CD4-positive, alpha-beta T cell treated with Interleukin-17A for 4 hours (primary cell): Measurements from ENCODE around the gene KDM4B.

ENCODE experiments used
- DNase-seq: peaks from one replicate; pipeline ENCODE4 v3.0.0-alpha.2; 2020; ENCODE audit warnings: mixed read lengths

Gene KDM4B

GRCh38 chr19:5141850-5142724 is 173.2 kb downstream of the KDM4B start:
- DNase-seq, result peak; percentile 0

DNA sequence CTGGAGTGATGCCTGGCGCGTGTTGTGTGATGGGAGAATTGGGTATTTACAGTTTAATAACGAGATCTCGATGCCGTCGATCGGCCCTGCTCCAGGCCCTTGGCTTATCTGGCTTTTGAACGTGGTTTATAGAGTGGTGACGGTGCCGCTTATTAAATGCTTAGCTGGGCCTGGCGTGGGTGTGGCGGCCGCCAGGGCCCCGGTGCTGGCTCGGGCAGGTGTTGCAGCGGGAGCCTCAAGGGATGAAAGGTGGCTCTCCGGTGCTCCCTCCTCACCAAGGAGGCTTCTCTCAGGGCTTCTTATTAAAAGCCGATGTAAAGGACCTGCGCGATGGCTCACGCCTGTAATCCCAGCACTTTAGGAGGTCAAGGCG is 173.8 kb downstream of the KDM4B start:
- no peak for DNase-seq

DNA sequence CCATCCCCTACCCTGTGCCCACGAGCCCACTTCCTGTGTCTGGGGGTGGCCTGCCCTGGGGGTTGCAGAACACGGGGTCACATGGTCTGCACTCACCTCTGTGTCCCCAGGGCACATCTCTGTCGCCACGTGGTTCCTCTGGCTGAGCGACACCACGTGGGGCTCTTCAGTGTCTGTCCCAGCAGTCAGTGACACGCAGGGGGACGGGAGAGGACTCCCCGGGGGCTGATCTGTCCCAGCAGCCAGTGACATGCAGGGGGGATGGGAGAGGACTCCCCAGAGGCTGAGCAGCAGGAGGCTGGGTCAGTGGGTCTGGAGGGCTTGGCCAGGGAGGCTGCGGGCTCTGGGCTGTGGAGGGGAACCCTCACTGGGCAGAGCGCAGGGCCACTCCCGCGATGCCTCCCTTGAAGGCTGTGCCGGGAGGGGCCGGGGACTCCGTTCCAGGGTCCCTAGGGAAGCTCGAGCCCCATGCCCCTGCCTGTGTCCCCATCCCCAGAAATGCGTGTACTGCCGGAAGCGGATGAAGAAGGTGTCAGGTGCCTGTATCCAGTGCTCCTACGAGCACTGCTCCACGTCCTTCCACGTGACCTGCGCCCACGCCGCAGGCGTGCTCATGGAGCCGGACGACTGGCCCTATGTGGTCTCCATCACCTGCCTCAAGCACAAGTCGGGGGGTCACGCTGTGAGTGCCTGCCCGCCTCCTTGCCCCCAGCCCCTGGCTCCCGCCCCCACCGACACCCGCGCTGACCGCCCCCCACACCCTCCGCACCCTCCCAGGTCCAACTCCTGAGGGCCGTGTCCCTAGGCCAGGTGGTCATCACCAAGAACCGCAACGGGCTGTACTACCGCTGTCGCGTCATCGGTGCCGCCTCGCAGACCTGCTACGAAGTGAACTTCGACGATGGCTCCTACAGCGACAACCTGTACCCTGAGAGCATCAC is 174.8 kb downstream of the KDM4B start:
- peak; percentile 1 for DNase-seq

- no peak for DNase-seq
Measured at GRCh38 chr19:5144545-5145179, 175.7 kb downstream of the KDM4B start.

DNA sequence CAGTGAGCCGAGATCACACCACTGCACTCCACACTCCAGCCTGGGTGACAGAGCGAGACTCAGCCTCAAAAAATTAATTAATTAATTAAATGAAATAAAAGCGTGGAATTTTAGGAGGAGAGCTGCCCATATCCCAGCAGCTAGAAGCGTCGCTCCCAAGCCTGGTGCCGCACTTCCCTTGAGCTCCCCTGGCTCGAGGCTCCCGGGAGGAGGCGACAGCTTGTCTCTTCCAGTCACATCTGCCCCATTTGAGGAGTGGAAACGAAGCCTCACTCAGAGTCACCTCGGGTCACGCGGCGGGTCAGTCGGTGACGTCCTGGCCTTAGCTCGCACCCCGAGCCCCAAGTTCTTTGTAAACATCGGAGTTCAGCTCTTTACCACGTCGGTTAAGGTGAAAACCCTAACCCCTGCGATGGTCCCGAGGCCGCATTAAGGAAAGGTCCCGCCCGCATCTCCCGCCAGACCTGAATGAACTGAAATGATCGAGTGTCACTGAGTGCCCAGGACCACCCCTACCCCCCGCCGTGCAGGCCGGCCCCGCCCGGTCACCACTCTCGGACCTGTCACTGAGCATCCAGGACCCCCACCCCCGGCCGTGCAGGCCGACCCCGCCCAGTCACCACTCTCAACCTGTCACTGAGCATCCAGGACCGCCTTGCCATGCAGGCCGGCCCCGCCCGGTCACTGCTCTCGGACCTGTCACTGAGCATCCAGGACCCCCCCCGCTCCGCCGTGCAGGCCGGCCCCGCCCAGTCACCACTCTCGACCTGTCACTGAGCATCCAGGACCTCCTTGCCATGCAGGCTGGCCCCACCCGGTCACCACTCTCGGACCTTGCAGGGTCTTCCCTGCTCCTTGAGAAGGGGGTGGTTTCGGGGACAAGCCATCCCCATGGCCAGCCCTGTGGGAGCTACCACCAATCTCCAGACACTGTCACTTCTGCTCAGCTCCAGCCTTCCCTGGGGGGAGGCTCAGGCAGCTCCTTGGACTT is 176.9 kb downstream of the KDM4B start:
- no peak for DNase-seq

- no peak for DNase-seq
Measured at GRCh38 chr19:5147074-5147977, 178.4 kb downstream of the KDM4B start.

GRCh38 chr19:5147978-5148793 is 179.3 kb downstream of the KDM4B start:
- no peak for DNase-seq

- no peak for DNase-seq
Measured at GRCh38 chr19:5148794-5149190, 179.9 kb downstream of the KDM4B start.

DNA sequence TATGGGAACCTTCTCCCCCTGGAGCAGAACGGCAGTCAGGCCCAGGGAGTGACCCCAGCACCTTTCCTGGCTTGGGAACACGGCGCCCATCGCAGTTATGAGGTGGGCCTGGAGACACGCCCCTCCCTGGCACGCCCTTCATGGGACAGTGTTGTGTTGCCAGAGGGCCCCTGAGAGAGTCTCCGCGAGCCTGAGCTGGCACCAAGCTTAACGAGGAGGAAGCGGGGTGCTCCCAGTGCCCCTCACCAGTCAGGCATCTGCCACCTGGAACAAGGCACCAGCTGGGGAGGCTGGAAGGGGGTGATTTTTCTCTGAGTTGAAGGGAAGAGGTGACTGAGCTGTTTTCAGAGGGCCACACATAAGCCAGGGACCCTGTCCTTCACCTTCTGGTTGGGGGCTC is 180.6 kb downstream of the KDM4B start:
- no peak for DNase-seq

DNA sequence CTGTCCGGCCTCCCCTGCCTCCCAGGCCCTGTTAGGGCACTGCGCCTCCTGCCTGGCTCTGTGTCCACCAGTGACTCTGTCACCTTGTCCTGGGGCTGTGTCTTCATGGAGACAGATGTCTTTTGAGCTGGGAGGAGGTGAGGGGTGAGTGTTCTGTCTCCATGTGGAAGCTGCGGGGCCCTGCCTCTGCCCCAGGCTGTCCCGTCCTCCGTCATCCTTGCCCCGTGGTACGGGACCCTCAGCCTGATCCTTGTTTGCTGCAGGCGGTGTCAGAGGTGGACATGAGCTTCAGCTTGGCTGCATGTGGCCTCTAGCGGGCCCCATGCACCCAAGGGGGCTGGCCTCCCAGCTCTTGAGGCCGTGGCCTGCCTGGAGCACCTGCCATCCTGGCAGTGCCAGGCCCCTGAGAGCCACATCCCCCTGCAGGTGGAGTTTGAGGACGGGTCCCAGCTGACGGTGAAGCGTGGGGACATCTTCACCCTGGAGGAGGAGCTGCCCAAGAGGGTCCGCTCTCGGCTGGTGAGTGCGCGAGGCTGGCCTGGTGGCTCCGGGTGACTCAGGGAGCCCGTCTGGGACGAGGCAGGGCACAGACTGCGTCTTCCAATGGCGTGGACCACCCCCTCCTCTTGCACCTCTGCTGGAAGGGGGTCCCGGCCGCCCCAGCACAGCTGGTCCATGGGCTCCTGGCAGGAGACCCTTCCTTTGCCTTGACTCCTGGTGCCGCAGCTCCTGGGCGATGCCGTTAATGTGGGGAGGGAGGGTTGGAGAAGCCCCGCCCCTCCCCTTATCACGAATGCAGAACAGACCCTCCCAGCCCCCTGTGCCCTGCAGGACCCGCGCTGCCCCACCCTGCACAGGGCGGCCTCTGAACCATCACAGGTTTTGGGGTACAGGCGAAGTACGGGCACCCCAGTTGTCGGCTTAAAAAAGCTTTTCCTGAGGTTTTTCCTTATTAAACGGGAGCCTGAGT is 181.3 kb downstream of the KDM4B start:
- no peak for DNase-seq

DNA sequence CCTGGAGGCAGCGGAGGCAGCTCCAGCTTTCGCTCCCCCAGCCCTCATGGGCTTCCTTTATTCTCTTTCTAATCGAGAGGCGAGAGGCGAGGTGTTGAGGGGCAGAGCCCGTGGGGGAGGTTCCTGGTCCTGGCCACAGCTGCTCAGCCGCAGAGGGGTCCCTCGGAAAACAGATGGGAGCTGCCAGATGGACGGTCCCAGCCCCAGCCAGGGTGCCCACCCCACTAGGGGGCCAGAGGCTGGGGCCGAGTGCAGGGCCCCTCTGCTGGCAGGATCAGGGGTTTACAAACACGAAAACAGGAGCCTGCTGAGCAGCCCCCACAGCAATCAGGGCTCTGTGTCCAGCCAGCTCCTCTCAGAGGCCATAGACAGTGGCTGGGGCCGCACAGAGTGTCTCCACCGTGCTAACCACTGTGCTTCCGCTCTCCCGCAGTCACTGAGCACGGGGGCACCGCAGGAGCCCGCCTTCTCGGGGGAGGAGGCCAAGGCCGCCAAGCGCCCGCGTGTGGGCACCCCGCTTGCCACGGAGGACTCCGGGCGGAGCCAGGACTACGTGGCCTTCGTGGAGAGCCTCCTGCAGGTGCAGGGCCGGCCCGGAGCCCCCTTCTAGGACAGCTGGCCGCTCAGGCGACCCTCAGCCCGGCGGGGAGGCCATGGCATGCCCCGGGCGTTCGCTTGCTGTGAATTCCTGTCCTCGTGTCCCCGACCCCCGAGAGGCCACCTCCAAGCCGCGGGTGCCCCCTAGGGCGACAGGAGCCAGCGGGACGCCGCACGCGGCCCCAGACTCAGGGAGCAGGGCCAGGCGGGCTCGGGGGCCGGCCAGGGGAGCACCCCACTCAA is 182.2 kb downstream of the KDM4B start:
- DNase-seq, result no peak

DNA sequence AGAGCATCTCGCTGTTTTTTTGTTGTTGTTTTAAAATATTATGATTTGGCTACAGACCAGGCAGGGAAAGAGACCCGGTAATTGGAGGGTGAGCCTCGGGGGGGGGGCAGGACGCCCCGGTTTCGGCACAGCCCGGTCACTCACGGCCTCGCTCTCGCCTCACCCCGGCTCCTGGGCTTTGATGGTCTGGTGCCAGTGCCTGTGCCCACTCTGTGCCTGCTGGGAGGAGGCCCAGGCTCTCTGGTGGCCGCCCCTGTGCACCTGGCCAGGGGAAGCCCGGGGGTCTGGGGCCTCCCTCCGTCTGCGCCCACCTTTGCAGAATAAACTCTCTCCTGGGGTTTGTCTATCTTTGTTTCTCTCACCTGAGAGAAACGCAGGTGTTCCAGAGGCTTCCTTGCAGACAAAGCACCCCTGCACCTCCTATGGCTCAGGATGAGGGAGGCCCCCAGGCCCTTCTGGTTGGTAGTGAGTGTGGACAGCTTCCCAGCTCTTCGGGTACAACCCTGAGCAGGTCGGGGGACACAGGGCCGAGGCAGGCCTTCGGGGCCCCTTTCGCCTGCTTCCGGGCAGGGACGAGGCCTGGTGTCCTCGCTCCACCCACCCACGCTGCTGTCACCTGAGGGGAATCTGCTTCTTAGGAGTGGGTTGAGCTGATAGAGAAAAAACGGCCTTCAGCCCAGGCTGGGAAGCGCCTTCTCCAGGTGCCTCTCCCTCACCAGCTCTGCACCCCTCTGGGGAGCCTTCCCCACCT is 183.3 kb downstream of the KDM4B start:
- DNase-seq, result no peak

- DNase-seq, result no peak
Measured at GRCh38 chr19:5152767-5153532, 184.0 kb downstream of the KDM4B start.

- DNase-seq, result no peak
Measured at GRCh38 chr19:5153601-5154128, 184.8 kb downstream of the KDM4B start.

DNA sequence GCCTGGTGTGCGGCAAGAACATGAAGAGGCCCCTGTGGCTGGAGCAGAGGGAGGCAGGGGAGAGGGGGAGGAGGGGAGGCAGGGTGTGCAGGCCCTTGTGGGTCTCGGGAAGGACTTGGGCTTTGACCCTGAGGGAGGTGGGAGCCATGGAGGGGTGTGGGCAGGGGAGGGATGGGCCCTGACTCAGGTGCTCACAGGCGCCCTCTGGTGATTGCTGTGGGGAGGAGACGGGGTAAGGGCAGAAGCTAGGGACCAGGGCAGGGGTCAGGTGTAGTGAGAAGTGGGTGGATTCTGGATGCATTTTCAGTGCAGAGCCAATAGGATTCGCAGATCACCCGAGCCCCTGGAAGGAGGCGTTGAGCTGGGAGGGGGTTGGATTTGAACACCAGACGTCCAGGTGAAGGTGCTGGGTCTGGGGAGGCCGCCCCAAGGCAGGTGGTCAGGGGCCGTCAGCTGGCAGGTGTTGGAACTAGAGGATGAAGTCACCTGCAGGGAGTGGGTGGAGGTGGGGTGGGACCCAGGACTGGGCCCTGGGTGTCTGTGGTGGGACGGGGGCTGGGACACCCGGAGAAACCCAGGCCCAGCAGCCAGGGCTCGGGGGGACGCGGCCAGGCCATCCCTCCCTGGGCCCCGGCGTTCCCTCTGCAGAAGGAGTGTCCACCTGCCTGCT is 185.4 kb downstream of the KDM4B start:
- DNase-seq, result peak; percentile 63
